Measurements from ENCODE around the gene RDX.

Gene RDX

GRCh38 chr11:110169738-110170137 lies 126.7 kb downstream of the RDX start:
- DNase-seq: no peak

DNA sequence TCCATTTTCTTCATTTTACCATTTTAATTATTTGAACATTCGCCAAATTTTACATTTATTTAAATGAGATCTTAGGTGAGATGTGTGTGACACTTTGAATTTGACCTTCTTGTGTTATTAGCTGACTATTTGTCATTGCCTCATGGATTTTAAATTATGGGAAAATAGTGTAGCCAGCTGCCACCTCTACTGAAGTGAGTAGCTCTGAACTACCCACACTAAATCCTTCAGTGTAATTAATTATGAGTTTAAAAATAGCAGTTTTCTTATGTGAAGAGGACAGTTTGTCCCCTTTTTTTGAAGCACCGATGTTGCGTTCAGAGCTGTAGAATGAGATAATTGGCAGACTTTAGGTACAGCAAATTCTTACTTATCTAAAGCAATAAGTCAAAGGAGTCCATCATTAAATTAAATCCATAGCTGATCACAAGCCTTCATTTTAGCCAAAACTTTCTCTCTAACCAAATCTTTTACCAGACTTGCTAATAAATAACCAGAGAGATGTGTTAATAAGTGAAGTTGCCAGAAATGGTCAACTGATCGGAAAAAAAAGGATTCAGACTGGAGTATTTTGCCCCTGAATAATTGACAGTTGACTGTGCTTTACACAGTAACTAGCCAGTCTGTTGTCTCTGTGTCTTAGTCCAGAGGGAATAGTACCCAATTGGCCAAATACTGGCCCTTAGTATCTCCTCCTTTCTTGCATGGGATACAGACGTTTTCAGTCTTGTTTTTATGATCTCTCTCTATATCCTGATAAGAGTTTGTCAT lies 128.2 kb downstream of the RDX start:
- no peak for DNase-seq

- no peak for DNase-seq
These were observed 131.1 kb downstream of the RDX start for GRCh38 chr11:110165039-110165925.

- DNase-seq: no peak
These were observed 134.2 kb downstream of the RDX start for GRCh38 chr11:110162216-110162615.

DNA sequence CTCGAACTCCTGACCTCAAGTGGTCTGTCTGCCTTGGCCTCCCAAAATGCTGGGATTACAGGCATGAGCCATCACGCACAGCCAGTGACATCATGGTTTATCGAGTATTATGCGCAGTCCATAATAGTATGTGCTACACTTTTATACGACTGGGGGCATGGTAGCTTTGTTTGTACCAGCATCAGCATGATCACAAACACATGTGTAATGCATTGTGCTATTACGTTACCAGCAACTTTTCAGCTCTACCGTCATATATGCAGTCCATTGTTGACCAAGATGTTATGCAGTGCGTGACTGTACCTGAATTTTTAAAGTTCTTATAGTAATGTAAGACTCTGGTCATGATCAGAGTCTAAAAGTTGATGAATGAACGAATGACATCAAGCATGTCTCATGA lies 135.4 kb downstream of the RDX start:
- no peak for DNase-seq

GRCh38 chr11:110160437-110160836 lies 136.0 kb downstream of the RDX start:
- DNase-seq: no peak

DNA sequence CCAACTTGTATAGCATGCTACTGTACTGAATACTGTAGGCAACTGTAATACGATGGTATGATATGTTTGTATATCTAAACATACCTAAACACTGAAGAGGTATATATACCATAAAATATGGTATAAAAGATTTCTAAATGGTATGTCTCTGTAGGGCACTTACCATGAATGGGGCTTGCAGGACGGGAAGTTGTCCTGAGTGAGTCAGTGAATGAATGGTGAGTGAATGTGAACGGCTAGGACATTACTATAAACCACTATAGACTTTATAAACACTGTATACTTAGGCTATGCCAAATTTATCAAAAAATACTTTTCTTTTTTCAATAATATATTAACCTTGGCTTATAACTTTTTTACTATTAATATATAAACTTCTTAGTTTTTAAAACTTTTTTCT lies 136.4 kb downstream of the RDX start:
- no peak for DNase-seq

GRCh38 chr11:110159476-110159875 lies 136.9 kb downstream of the RDX start:
- no peak for DNase-seq

GRCh38 chr11:110158317-110159200 lies 137.9 kb downstream of the RDX start:
- DNase-seq: no peak

- DNase-seq: no peak
These were observed 139.9 kb downstream of the RDX start for GRCh38 chr11:110156503-110156902.

DNA sequence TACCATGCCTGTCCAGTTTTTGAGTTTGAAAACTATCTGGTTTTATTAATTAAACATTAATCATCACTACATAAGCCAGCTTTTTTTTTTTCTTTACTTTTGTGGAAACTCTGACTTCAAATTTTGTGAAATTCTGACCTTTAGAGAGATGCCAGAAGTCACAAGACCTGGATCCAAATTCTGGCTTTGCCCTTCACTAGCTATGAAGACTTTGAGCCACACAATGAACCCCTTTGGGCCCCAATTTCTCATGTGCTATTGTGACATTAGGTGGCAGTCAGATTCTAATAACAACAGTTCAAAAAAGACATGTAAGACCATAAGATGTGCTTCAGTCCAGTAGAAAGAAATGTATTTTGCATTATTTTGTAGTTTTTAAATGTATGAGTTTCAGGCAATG lies 142.9 kb downstream of the RDX start:
- no peak for DNase-seq

DNA sequence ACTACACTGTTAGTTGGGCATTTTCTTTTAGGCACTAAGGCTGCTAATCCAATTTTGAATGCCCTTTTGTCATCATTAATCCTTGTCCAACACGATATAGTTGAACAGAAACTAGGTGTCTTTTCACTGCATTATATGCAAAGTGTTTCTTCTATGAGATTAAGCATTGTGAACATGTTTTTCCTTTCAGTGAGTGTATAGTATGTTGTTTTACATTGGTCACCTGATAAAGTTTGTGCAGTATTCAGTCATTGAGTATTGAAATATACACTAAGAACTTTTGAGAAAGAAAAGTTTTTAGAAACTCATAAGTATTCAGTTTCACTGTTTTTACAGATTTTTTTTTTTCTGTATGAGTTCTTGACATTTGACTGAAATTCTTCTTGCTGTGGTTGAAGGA lies 144.2 kb downstream of the RDX start:
- no peak for DNase-seq

GRCh38 chr11:110148775-110149744 lies 147.4 kb downstream of the RDX start:
- DNase-seq: no peak

- DNase-seq: no peak
These were observed 148.3 kb downstream of the RDX start for GRCh38 chr11:110147962-110148709.

DNA sequence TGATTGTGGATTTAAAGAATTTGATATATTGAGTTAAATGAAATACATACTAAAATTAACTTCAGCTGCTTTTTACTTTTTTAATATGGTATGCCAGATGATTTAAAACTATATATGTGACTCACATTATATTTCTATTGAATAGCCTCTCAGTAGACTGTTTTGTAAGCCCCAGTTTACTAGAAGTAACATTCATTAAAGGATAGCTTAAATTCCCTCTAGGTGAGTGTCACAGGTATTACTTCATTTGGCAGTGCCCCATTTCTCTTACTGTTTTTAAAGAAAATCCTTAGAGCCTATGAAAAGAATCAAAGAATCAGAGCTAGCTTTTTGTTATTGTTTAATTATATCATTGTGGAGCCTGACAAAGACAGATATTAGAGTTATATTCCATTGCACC lies 154.6 kb downstream of the RDX start:
- DNase-seq: no peak

DNA sequence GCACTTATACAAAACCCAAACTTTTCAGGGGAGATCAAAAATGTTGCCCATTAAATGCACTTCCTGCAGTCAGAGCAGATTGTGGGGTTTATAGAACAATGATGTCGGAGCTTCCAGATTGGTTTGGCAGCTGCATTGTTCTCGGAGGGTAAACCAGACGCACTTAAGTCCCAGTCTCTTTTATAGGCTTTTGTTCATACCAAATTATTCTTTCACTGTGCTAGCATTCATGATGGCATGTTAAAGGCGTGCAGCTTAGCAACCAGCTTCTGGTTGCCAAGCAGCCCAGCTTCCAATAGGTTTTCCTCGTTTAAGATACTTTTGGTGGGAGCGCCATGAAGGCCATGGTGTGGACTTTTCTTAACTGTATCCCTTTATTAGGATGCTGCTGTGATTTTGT lies 162.3 kb downstream of the RDX start:
- DNase-seq: no peak

DNA sequence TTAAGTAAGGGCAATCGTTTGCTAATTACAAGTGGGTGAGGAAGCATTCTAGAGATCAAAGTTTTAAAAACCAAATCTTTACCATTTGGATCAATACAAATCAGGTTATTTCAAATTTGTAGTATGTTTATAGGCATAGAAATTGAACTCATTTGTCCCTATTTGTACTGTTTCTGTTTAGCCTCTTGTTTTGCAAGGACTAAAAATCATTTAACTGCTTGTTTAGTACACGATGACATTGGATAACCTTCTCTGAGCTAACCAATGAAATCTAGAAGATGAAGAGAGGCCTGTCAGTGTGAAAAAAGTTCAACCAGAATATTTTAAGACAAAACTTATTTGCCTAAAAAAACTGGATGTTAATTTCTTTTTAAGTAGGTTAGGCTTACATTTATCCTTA lies 163.3 kb downstream of the RDX start:
- no peak for DNase-seq

GRCh38 chr11:110131386-110132123 lies 164.9 kb downstream of the RDX start:
- no peak for DNase-seq

DNA sequence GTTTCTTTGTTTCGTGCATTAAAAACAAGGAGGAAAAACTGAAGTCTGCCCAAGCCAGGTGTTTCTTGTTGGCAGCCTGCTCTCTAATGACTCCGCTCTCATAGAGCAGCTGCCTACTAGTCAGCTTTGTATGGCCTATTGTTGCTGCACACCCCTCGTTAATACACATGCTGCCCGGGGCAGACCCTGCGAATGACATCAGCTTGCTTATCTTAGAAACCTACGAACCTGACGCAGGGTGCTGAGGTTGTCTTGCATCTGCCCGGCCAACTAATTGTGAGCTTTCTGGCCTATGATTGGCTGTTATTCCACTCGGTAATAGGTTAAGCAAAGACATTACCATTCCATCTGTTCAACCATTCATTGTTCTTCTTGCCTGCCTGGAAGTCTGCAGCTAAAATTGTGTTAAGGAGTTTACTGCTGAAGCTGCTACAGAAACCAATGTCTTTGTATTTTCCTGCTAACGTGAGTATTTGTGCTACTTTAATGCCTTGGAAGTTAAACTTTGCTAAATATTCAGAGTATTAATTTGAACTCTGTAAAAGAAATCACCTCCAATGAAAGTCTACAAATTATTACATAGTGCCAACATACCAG lies 165.7 kb downstream of the RDX start:
- no peak for DNase-seq

GRCh38 chr11:110128161-110128560 lies 168.3 kb downstream of the RDX start:
- no peak for DNase-seq
